Endometrial microvascular endothelial cells (primary cell): ENCODE results near the gene PIK3R5. TPM values are rescaled to one million over a fixed set of nuclear protein-coding genes. Genes with fewer than 3 reads are reported as not detected.
"Not testable (repeated sequence)": the region's sequence is repeated elsewhere in the genome, so short reads cannot be mapped to it uniquely, and the experiment has no call there.

ENCODE experiments used
- in situ Hi-C: cut with HindIII; loops from 2 replicates; pipeline ENCODE4 v1.10.0; 2017; ENCODE audit warnings: low sequenced_read_pairs, low pct_unique_long_range_greater_than_20kb; ENCODE audit errors: inconsistent ontology term
- total RNA-seq: library from RNA; depleted of rRNA; stranded (reverse); fragments of >200 nt; gene quantifications from one replicate; pipeline ENCODE4 v1.2.3, GENCODE V29; 2015; ENCODE audit errors: inconsistent ontology term

The PIK3R5 gene
- total RNA-seq, 1 donor from 2014 or later = not detected

- in situ Hi-C loops = not testable (repeated sequence)
These were observed 22.9 kb upstream of the PIK3R5 start for GRCh38 chr17:8988263-8988935.

- in situ Hi-C loops = no loop called here
These were observed 20.8 kb upstream of the PIK3R5 start for GRCh38 chr17:8986295-8986694.

GRCh38 chr17:8985054-8985701 lies 19.7 kb upstream of the PIK3R5 start:
- in situ Hi-C loops = no loop called here

DNA sequence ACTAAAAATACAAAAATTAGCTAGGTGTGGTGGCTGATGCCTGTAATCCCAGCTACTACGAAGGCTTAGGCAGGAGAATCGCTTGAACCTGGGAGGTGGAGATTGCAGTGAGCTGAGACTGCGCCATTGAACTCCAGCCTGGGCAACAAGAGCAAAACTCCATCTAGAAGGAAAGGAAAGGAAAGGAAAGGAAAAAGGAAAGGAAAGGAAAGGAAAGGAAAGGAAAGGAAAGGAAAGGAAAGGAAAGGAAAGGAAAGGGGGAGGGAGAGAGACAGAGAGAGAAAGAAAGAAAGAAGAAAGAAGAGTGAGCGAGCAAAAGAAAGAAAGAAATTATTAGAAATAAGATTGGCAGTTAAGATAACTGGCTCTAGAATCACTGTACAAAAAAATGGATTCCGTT lies 18.7 kb upstream of the PIK3R5 start:
- in situ Hi-C loops = not testable (repeated sequence)

DNA sequence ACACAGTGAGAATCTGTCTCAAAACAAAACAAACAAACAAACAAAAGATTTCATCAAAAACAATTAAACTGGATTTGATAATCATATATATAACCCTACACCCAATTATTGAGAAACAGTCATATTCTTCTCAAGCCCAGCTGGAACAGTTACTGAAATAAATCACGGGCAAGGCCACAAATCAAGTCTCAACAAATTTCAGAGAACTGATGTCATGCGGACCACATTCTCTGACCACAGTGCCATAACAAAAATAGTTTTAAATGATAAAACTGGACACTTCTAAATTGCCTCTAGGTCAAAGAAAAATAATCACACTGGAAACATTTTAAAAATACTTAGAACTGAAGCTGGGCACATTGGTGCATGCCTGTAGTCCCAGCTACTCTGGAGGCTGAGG lies 15.9 kb upstream of the PIK3R5 start:
- in situ Hi-C loops = no loop called here

DNA sequence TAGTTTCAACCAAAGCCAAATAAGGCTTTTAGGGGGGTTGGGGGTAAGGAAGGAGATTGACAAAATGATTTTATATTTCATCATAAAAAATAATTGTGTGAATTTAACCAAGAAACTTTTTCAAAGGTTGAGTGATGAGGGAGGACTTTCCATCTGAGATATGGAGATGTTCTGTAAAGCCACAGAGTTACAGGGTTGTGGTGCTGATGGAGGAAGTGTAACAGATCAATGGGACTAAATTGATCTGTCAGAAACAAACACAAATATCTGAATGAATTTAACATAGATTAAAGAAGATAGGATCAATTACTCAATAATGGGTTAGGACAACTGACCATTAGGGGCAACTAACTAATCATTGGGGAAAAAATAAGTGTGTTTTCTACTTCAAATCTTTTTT lies 14.2 kb upstream of the PIK3R5 start:
- in situ Hi-C loops = no loop called here

DNA sequence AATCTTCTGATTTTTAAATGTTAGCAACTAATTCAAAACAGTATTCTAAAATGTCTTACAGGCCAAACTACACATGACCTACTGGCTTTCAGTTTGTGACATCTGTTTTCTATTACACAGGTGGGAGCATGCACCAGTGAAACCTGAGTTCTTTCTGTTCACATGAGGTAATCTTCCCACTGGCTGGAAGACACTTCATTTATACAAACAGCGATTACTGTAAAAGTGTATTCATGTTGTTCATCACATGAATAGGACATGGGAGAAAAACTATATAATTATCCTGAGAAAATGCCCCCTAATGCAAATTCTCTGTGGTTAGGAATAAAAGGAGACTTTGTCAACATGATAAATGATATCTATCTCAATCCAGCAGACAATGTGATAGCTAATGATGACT lies 11.1 kb upstream of the PIK3R5 start:
- in situ Hi-C loops = no loop called here

- in situ Hi-C loops = no loop called here
These were observed 9.7 kb upstream of the PIK3R5 start for GRCh38 chr17:8975091-8975725.

DNA sequence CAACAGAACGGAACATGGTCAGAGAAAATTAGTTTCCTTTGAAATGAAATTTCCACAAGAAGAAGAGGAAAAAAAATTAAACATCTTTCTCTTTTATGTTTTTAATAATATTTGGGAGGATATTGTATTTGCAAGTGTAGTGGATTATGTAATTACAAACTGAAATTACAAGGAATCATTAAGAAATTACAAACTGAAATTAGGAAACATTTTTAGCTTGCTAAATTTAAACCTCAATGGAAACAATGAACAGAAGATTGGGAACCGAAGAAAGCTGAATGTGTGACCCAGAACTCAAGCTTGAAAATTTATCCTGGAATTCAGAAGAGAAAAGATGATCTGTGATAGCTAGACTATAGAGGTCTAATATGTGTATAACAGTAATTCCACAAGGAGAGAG lies 4.4 kb upstream of the PIK3R5 start:
- in situ Hi-C loops = no loop called here

GRCh38 chr17:8968503-8968902 lies 3.0 kb upstream of the PIK3R5 start:
- in situ Hi-C loops = no loop called here

GRCh38 chr17:8967861-8968260 lies 2.4 kb upstream of the PIK3R5 start:
- in situ Hi-C loops = no loop called here

DNA sequence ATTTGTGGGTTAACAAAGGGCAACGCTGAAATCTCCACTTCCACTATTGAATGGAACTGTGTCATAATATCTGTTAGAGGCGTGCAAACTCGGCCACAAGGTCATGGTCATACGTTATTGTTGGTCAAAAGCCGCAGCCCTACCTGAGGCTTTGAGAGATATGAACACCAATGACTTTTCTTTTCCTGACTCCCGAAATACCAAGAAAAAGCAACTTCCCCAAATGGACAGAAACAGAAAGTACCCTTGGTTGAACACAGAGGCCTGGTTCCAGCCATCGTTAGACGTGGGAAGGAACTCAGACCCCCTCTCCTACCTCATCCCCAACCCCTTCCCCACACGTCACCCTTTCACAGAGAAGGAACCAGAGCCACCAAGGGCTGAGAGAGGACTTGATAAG lies 1.4 kb upstream of the PIK3R5 start:
- in situ Hi-C loops = no loop called here

DNA sequence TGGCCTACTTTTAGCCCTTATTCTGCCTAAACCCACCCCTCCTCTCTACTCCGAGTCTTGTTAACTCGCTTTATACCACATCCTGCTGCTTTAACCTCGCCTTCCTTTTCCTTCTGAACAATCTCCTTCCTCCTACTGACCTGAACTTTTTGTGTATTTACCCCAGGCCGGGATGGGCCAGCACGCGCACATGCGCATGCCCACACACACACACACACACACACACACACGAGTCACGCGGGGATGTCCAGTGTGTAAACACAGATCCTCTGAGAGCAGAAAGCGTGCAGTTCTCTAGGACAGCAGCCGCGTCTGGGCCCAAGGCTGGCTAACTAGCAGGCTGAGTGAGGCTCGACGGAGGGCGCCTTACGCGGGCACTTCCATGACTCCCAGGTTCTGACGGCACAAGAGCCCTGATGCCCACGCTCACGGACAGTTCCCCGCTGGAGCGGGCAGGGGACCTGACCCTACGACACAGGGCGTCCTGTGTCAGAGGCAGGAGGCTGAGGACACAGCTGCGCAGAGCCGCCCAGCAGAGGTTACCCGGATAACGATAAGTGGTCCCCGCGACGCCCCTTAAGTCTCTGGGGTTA lies 610 bp downstream of the PIK3R5 start:
- in situ Hi-C loops = no loop called here

- in situ Hi-C loops = no loop called here
These were observed 1.8 kb downstream of the PIK3R5 start for GRCh38 chr17:8963647-8964258.

GRCh38 chr17:8963014-8963413 lies 2.5 kb downstream of the PIK3R5 start:
- in situ Hi-C loops = no loop called here

DNA sequence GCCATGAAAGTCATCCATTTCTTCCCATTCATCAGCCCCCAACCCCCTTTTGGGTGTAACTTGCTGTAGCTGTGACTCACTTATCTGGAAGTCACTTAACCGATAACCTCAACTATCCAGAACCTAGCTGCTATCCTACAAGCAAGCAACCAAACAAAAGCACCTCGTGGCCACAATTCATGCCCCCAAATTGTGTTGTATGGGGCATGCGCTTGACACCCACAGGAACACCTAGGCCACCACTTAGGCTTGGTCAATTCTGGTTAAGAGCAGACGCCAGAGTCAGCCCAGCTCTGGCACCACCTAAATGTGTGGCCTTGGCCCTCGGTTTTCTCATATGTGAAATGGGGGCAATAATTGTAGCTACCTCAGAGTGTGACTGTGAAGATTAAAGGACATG lies 3.7 kb downstream of the PIK3R5 start:
- in situ Hi-C loops = no loop called here

GRCh38 chr17:8960325-8961140 lies 5.0 kb downstream of the PIK3R5 start:
- in situ Hi-C loops = no loop called here

DNA sequence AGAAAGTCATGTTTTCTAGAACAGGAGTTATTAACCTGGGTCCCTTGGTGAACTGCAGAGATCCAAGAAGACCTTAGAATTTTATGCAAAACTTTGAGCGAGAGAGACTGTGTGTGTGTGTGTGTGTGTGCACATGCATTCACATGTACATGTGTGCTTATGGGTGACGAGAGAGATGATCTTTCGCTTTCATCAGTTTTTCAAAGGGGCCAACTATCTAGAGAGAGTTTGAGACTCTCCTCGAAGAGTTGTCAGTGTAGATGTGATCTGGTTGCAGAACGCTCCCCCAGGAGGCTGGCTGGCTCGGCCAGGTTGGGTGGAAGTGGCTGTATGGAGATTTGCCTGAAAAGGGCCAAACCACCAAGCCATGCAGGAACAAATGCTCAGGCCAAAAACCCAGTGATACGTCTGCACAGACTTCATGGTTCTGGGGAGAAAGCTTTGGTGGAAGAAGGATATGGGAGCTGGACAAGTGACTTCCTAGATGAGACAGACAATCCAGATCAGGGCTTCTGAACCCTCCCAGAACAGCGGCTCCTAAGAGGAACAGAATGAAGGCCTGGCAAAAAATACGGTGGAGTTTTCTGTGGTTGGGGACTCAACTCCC lies 6.1 kb downstream of the PIK3R5 start:
- in situ Hi-C loops = no loop called here
